ENCODE data around the gene LARP4B.

The LARP4B gene

DNA sequence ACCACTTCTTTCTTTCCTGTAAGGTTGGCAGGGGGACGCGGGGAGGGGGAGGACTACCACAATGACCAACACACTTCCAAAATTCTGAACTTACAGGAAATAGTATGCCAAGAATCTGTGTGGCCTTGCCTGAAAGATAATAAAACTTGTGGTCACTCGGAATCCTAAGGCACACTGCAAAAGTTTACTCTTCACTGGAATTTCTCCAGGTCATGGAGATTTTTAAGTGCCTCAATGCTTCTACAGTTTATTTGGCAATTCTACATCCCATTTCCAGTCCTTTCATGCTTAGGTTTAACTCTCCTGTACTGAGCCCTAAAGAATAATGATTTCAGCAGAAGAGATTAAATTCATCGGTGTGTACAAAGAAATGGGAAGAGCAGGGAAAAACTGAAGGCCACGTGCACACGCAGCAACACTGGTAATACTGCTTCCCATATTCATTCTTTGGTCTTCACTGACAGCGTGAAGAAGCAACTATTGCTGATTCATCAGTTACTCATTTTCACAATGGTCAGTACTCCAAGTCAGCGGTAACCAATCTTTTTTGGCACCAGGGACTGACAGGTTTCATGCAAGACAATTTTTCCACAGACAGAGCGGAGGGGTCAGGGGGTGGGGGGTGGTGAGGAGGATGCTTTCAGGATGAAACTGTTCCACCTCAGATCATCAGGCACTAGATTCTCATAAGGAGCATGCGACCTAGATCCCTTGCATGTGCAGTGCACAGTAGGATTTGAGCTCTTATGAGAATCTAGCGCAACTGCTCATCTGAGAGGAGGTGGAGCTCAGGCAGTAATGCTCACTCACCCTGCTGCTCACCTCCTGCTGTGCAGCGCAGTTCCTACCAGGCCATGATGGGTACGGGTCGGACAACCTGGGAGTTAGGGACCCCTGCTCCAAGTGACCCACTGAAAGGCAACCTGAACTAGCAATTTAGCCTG, 9.8 kb downstream of the LARP4B start:
- no peak for DNase-seq

DNA sequence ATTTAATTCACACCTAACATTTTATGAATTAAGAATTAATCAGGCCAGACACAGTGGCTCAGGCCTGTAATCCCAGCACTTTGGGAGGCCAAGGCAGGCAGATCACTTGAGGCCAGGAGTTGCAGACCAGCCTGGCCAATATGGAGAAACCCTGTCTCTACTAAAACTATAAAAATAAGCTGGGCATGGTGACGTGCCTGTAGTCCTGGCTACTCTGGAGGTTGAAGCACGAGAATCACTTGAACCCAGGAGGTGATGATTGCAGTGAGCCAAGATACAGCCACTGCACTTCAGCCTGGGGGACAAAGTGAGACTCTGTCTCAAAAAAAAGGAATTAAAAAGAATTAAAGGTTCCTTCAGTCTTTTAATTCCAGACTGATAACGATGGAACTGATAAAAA, 11.1 kb downstream of the LARP4B start:
- DNase-seq = no peak

DNA sequence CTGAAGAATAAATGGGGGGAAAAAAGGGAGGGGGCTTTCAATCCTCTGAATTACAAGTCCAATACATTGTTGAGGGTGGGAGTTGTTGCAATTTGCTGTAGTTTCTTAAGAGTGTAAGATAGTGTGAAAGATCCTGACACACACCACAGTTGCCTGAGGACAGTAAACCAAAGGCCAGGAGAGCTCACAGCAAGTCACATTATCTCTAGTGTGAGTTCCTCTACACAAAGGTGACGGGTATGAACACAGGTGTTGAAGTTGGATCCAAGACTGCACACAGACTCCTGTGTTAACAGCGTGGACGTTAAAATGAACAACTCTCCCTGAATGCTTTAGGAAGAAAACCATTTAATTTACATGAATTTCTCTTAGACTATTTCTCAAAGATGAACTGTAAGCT, 12.0 kb downstream of the LARP4B start:
- no peak for DNase-seq

DNA sequence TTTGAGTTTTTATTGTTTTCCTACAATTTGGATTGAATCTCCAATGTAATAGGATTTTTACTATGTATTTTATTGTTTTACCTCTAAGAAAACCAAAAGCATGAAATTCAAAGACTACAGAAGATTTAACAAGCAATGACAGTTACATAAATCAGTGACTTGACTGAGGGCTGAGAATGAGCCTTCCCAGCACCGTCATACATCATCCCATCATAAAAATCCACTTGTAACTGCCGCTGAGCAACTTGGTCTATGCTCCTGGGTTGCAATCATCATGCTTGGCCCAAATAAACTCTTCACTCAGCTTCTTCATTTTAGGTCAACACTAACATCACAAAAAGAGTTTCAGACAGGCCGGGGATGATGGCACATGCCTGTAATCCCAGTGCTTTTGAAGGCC, 13.5 kb downstream of the LARP4B start:
- no peak for DNase-seq

DNA sequence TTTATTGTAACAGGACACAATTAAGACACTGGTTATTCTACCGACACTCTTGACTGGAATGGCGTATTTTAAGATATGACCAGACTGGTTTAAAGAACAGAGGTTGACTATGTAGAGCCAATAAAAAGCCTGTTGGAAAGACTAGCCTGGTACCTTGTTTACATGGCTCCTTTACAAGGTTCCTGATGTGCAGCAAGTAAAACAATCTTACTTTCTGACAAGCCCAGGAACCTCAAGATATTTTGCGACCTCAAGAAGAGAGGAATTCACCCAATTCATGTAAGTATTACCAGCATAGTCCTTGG, 14.1 kb downstream of the LARP4B start:
- no peak for DNase-seq

GRCh38 chr10:916716-917415, 14.6 kb downstream of the LARP4B start:
- no peak for DNase-seq

- DNase-seq = no peak
These were observed 21.7 kb downstream of the LARP4B start for GRCh38 chr10:909831-910230.

DNA sequence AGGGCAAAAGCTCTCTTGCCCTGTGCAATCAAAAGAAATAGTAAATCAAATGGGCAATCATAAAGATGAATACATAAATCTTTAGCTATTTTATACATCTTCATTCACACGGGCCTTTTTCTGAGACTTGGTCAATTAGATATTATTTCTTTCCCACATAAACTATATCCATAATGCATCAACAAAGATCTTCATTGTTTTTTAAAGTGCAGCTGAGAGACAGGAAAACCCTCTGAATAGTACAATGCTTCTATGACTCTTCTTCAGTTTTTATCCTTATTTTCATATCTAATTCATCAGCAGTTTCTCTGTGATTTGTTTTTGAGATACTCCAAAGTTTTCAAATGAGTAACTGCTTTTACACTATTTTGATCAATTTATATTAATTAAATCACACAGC, 25.5 kb downstream of the LARP4B start:
- DNase-seq = no peak

GRCh38 chr10:905503-905902, 26.0 kb downstream of the LARP4B start:
- no peak for DNase-seq

DNA sequence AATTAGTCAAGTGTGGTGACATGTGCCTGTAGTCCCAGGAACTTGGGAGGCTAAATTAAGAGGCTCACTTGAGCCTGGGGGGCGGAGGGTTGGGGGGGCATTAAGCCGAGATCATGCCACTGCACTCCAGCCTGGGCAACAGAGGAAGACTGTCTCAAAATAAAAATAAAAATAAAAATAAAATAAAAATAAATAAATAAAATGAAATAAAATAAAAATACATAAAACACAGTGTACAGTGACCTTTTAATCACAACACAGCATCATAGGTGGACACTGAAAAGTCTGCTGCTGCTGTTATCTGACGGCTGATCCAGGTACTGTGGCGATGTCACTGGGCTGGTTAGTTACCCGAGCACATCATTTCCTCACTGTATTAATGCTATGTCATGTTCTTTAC, 27.1 kb downstream of the LARP4B start:
- no peak for DNase-seq

- no peak for DNase-seq
These were observed 33.4 kb downstream of the LARP4B start for GRCh38 chr10:898141-898540.

DNA sequence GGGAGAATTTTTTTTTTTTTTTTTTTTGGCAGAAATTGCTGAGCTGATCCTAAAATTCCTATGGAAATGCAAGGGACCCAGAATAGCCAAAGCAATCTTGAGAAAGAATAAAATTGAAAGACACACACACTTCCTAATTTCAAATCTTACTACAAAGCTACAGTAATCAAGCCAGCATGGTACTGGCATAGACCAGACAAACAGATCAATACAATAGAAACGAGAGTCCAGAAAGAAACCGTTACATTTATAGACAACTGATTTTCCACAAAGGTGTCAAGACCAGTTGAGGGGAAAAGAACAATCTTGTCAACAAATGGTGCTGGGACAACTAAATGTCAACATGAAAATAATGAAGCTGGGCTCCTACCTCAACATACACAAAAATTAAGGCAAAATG, 34.5 kb downstream of the LARP4B start:
- no peak for DNase-seq

DNA sequence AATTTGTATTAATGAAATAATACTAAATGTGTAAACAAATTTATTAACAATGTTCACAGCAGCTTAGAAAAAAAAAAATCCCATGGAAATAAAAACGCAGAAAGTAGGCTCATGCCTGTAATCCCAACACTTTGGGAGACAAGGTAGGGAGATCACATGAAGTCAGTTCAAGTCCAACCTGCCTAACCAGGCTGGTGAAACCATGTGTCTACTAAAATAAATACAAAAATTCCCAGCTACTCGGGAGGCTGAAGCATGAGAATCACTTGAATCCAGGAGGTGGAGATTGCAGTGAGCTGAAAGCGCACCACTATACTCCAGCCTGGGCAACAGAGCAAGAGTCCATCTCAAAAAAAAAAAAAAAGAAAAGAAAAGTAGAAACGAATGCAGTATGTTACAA, 36.2 kb downstream of the LARP4B start:
- DNase-seq = no peak

DNA sequence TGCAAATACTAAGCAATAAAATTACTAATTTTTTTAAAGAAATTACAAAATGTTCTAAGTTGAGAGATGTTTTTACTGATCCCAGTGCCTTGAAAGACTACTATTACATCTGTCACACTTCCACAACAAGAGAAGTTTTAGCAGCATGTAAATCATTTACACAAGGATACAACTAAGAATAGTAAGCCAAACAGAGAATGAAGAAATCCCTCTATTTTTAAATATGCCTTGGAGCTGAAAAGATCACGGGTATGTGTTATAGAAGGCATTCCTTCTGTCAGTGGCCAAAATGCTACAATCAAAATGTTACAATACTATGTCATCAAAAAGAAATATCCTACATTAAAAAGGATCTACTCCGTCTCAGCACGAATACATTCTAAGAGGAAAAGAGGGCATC, 52.6 kb downstream of the LARP4B start:
- no peak for DNase-seq

DNA sequence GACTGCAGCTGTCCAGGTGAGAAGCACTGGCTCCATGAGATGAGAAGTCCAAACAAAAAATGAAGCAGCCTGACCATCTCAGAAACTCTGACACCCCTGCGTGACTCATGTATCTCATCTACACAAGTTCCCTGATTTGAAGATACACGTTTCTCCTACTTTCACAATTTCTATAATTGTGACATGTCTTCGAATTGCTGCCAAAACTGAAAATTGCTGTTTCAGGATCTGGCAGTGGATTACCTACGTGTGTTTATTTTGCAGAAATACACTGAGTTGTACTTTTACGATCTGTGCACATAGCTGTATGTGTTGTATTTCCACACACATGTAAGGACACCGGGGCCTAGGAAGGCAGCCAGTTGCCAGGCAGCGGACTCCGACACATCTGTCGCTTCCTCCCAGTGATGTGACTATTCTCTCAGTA, 53.2 kb downstream of the LARP4B start:
- no peak for DNase-seq

- no peak for DNase-seq
These were observed 55.1 kb downstream of the LARP4B start for GRCh38 chr10:876438-876837.

- no peak for DNase-seq
These were observed 58.5 kb downstream of the LARP4B start for GRCh38 chr10:873020-873419.

DNA sequence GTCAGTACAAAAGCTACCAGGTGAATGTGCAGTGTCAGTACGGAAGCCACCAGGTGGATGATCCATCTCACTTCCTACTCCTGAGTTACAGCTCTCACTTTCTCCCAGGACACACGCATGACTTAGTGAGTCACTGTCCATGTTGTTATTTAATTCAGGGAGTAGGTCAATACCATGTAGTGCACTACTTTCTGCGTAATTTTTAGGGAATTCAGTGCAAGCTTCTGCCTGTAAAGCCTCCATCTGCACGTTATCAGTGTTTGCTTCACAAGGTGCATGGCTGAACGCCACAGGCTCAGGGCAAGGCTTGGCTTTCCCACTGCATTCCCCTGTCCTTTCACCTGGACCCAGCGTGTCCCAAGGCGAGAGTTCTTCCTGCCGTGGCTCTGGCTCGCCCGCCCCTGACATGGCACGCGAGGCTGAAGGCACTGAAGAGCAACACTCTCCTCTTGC, 59.5 kb downstream of the LARP4B start:
- no peak for DNase-seq

- DNase-seq = no peak
These were observed 60.8 kb downstream of the LARP4B start for GRCh38 chr10:870564-871166.

DNA sequence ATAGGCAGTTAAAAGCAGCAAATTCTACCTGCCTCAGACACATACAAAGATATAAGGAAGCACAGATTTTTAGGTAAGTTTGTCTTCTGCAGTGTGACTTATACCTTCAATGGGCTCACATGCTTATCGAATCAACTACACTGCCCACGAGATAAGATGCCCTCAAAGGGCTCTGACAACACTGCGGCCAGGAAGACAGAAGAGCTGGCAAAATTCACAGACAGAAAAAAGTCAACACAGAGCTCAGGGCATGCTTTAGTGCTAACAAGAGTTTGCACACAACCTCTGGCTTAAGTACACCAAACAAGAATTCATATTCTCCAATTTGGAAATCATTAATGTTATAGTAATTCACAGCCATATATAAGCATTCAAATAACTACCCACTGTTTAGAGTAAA, 62.3 kb downstream of the LARP4B start:
- DNase-seq = no peak

- DNase-seq = no peak
These were observed 63.7 kb downstream of the LARP4B start for GRCh38 chr10:867807-868206.

DNA sequence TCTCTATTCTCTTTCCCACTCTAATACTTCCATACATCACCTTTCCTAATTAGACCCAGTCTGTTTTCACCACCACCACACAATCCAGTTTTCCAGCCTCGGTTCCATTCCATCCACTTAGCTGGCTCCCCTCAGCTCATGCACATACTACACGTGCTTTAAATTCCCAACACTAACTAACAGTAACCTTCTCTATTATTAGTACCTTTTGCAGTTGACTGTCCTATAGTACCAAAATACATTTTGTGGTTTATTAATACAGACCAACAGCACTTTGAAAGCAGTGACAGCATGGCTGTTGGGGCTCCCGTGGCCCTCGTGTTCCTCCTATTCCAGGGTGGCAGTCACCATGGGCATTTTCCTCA, 64.9 kb downstream of the LARP4B start:
- no peak for DNase-seq

- no peak for DNase-seq
These were observed 65.5 kb downstream of the LARP4B start for GRCh38 chr10:865924-866576.

DNA sequence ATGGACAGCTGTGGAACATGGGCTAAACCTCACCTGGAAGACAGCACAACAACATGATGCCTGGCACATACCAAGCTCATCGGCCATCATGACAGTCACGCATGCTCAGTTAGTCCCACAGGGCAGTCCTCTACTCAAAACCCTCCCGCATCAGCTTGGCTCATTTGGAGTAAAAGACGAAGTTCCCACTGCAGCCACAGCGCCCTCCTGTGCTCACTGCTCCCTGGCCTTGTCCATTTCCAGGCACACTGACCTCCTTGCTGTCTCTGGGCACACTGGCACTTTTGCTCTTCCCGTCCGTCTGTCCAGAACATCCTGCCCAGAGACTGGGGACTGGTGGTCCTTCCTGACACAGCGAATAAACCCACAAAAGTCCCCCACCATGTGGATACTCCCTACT, 66.2 kb downstream of the LARP4B start:
- DNase-seq = no peak
